Coronary artery (tissue), 2 donors: ENCODE measurements around the gene ORC3.
"Not testable (repeated sequence)": the region's sequence is repeated elsewhere in the genome, so short reads cannot be mapped to it uniquely, and the experiment has no call there.

ENCODE experiments used
- DNase-seq: peaks from one replicate; pipeline ENCODE4 v3.0.0-alpha.2; 2017; ENCODE audit warnings: low spot score
- H3K27ac ChIP-seq, 2 donors: fragments of 200-600 bp; sonication (generic); one replicate each; pipeline ENCODE4 v1.5.1; 2016 to 2019
- H3K4me3 ChIP-seq: fragments of 200-600 bp; sonication (generic); 2 replicates; pipeline ENCODE4 v1.5.1; 2016; ENCODE audit warnings: mild to moderate bottlenecking, moderate library complexity
- TF ChIP-seq, protein P1 (sequence below): fragments of 200-600 bp; sonication (generic); IDR thresholded peaks from one replicate; pipeline ENCODE4 v1.5.1; 2019; ENCODE audit warnings: antibody characterized with exemption

Gene ORC3

DNA sequence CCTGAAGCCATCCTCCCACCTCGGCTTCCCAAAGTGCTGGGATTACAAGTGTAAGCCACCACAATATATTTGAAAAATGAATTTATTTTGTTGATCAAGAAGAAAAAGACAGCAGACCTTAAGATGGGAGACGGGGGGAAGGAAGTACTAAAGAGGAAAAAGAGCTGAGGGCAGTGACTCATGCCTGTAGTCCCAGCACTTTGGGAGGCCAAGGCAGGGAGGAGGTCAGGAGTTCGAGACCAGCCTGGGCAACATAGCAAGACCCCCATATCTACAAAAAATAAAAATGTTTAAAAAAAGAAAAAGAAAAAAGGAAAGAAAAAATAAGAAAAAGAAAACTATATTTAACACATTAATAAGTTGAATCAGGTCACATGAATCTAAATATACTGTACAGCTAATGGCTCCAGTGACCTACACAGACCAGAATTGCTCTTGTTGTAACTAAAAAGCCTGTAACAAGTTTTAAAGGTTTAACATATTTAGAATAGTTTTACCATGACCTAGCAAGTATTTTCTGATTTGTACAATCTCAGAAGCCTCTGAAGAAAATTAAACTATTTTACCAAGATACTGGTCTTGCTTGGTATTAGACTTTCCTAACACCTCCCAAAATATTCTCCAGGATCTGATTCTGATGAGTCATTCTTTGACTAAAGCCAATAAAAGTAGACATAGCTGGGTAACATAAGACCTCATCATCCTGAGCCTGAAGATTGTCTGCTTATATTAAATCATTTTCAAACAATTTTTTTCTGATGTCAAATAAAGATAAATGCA is 116.4 kb downstream of the ORC3 start:
- Histone ChIP-seq H3K27ac (no peak overlapping the region), H3K4me3 (no peak overlapping the region)
- TF ChIP-seq, protein P1, sequence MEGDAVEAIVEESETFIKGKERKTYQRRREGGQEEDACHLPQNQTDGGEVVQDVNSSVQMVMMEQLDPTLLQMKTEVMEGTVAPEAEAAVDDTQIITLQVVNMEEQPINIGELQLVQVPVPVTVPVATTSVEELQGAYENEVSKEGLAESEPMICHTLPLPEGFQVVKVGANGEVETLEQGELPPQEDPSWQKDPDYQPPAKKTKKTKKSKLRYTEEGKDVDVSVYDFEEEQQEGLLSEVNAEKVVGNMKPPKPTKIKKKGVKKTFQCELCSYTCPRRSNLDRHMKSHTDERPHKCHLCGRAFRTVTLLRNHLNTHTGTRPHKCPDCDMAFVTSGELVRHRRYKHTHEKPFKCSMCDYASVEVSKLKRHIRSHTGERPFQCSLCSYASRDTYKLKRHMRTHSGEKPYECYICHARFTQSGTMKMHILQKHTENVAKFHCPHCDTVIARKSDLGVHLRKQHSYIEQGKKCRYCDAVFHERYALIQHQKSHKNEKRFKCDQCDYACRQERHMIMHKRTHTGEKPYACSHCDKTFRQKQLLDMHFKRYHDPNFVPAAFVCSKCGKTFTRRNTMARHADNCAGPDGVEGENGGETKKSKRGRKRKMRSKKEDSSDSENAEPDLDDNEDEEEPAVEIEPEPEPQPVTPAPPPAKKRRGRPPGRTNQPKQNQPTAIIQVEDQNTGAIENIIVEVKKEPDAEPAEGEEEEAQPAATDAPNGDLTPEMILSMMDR, result no peak
- no peak for DNase-seq

DNA sequence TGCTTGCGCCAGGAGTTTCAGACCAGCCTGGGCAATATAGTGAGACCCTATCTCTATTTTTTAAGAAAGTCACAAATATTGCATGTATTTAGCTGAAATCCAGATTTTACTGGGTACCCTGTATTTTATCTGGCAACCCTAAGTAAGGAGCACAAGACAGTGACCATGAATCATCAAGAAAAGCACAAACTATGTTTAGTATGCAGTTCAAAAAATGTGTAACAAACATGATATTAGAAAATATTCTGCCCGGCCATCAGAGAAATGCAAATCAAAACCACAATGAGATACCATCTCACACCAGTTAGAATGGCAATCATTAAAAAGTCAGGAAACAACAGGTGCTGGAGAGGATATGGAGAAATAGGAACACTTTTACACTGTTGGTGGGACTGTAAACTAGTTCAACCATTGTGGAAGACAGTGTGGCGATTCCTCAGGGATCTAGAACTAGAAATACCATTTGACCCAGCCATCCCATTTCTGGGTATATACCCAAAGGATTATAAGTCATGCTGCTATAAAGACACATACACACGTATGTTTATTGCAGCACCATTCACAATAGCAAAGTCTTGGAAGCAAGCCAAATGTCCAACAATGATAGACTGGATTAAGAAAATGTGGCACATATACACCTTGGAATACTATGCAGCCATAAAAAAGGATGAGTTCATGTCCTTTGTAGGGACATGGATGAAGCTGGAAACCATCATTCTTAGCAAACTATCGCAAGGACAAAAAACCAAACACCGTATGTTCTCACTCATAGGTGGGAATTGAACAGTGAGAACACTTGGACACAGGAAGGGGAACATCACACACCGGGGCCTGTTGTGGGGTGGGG is 118.9 kb downstream of the ORC3 start:
- not testable (repeated sequence) for DNase-seq, H3K4me3 ChIP-seq, H3K27ac ChIP-seq

DNA sequence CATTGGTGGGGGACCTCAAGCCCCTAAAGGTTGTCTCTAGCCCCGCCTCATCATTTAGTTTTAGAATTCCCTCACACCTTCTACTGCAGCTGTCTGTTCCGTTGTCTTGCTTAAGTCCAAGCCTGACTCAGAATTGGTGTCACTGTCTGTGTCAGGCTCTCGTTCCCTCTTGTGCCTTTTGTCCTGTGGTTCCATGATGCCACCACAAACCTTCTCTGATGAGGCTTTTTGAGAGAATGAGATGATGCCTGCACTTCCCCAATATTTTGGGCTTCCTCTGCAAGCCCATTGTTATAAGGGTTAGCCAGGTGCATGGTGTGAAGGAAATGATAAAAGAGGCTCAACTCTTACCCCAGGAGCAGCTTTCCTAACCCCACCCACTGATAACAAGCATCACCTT is 120.2 kb downstream of the ORC3 start:
- DNase-seq, result no peak
- no peak overlapping the region for H3K27ac ChIP-seq
- no peak overlapping the region for H3K4me3 ChIP-seq
- TF ChIP-seq, protein P1, result no peak

DNA sequence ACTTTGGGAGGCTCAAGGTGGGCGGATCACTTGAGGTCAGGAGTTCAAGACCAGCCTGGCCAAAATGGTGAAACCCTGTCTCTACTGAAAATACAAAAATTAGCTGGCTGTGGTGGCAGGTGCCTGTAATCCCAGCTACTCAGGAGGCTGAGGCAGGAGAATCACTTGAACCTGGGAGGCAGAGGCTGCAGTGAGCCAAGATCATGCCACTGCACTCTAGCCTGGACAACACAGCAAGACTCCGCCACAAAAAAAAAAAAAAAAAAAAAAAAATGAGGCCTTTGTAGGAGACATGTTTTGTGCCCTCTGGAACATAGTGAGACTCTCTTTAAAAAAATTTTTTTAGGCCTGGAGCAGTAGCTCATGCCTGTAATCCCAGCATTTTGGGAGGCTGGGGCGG is 122.8 kb downstream of the ORC3 start:
- not testable (repeated sequence) for DNase-seq, H3K27ac ChIP-seq, H3K4me3 ChIP-seq

DNA sequence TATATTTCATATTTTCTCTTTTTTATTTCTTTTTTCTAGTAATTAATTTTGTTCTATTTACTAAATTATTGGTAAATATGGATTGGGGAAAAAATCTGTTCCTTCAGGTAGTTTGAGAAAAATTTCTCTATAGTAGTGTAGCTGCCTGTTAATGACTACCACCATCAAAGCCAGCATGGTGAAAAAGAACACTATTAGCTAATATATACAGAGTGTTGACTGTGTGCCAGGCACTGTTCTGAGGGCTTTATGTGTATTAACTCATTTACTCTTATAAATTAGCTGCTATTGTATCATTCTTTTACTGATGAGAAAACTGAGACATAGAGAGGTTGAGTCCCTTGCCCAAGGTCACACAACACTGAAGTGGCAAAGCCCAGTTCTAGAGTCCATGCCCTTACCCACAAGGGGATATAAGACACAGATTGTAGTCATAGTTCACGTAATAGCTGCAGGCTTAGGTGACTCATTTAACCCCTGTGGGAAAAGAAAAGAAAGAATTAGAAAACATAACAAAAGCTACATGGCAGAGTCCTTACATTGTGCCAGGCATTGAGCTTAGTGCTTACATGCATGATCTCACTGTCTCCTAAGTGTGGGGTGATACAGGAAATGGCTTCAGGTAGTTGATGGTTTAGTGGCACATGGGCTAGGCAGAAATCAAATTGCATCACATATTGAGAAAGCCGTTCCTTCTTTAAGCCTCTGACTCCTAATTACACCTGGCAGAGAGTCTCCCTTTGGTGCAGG is 124.3 kb downstream of the ORC3 start:
- H3K27ac ChIP-seq, result no peak overlapping the region
- H3K4me3 ChIP-seq, result no peak overlapping the region
- TF ChIP-seq, protein P1, result no peak
- no peak for DNase-seq
